HepG2 (cell line): ENCODE results near the gene SGCE. TPM values are rescaled to one million over a fixed set of nuclear protein-coding genes. Genes with fewer than 3 reads are reported as not detected.

ENCODE experiments used
- GFI1 ChIP-seq: sonication (generic); formaldehyde crosslinking; IDR thresholded peaks from 2 replicates; pipeline ENCODE4 v1.5.0; 2020; ENCODE audit warnings: missing genetic modification reagents, mild to moderate bottlenecking, borderline replicate concordance
- HMG20B ChIP-seq: conservative IDR thresholded peaks from 2 replicates; pipeline ENCODE4 v1.6.1; 2016; ENCODE audit warnings: missing genetic modification reagents, missing compliant biosample characterization
- KDM1A ChIP-seq: IDR thresholded peaks from 2 replicates; pipeline ENCODE4 v1.6.1; 2016; ENCODE audit warnings: missing compliant biosample characterization
- KDM5B ChIP-seq: sonication (generic); formaldehyde crosslinking; IDR thresholded peaks from 2 replicates; pipeline ENCODE4 v1.4.0; 2020; ENCODE audit warnings: missing genetic modification reagents, mild to moderate bottlenecking, borderline replicate concordance
- MED8 ChIP-seq: sonication (generic); formaldehyde crosslinking; IDR thresholded peaks from 2 replicates; pipeline ENCODE4 v1.8.1; 2023; ENCODE audit warnings: mild to moderate bottlenecking, missing genetic modification reagents; ENCODE audit not compliant: insufficient replicate concordance
- POGZ ChIP-seq: sonication (generic); formaldehyde crosslinking; IDR thresholded peaks from 2 replicates; pipeline ENCODE4 v1.4.0; 2020; ENCODE audit warnings: mild to moderate bottlenecking, missing genetic modification reagents
- PRMT3 ChIP-seq: sonication (generic); formaldehyde crosslinking; IDR thresholded peaks from 2 replicates; pipeline ENCODE4 v1.8.1; 2022; ENCODE audit warnings: low read depth, mild to moderate bottlenecking, moderate library complexity, missing genetic modification reagents, borderline replicate concordance
- REPIN1 ChIP-seq: sonication (generic); formaldehyde crosslinking; IDR thresholded peaks from 2 replicates; pipeline ENCODE4 v1.8.0; 2022; ENCODE audit warnings: missing genetic modification reagents, low read depth, mild to moderate bottlenecking, borderline replicate concordance
- SIN3A ChIP-seq: IDR thresholded peaks from 2 replicates; pipeline ENCODE4 v1.6.1; 2011; ENCODE audit warnings: low read depth, mild to moderate bottlenecking, control low read depth, low read length, borderline replicate concordance
- TGIF2 ChIP-seq: IDR thresholded peaks from 2 replicates; pipeline ENCODE4 v1.6.1; 2016; ENCODE audit warnings: control low read depth, missing compliant biosample characterization
- YY1 ChIP-seq: IDR thresholded peaks from 2 replicates; pipeline ENCODE4 v1.6.1; 2011; ENCODE audit warnings: low read length, low read depth, moderate library complexity, mild to moderate bottlenecking; ENCODE audit not compliant: insufficient read depth, insufficient replicate concordance
- ZNF44 ChIP-seq: sonication (generic); formaldehyde crosslinking; IDR thresholded peaks from 2 replicates; pipeline ENCODE4 v1.5.1; 2020; ENCODE audit warnings: mild to moderate bottlenecking, missing genetic modification reagents
- polyA plus RNA-seq, 8 experiments: library from polyadenylated mRNA; depleted of rRNA in 3 of 8; stranded (reverse) in 7 of 8; unstranded in 1 of 8; fragments of >200 nt; fragmentation: Illumina TruSeq in 4 of 8; extraction: Trizol in 4 of 8; gene quantifications; 2 replicates each; pipeline versions ENCODE4 v1.2.1 to v1.2.3, GENCODE V29; 2011 to 2016; ENCODE audit warnings: low read depth in 4 of 8, missing spikeins in 1 of 8, mixed read lengths in 1 of 8; ENCODE audit not compliant: insufficient read depth in 1 of 8
- total RNA-seq, 5 experiments: library from RNA; depleted of rRNA; stranded (reverse); fragments of >200 nt; fragmentation: Illumina TruSeq; extraction: Trizol; gene quantifications; 2 replicates each; pipeline ENCODE4 v1.2.3, GENCODE V29; 2016; ENCODE audit warnings: low read depth in 1 of 5
- TF ChIP-seq, protein P1 (sequence below): sonication (generic); formaldehyde crosslinking; IDR thresholded peaks from 2 replicates; pipeline ENCODE4 v1.5.0; 2020; ENCODE audit warnings: missing genetic modification reagents
- TF ChIP-seq, protein P2 (sequence below): sonication (generic); formaldehyde crosslinking; IDR thresholded peaks from 2 replicates; pipeline ENCODE4 v1.4.0; 2020; ENCODE audit warnings: mild to moderate bottlenecking, missing genetic modification reagents
- TF ChIP-seq, protein P3 (sequence below): sonication (generic); formaldehyde crosslinking; IDR thresholded peaks from 2 replicates; pipeline ENCODE4 v1.4.0; 2020; ENCODE audit warnings: missing genetic modification reagents
- TF ChIP-seq, protein P4 (sequence below): sonication (generic); formaldehyde crosslinking; IDR thresholded peaks from 2 replicates; pipeline ENCODE4 v1.5.0; 2020; ENCODE audit warnings: mild to moderate bottlenecking, missing genetic modification reagents, borderline replicate concordance
- TF ChIP-seq, protein P5 (sequence below): sonication (generic); formaldehyde crosslinking; IDR thresholded peaks from 2 replicates; pipeline ENCODE4 v1.5.0; 2020; ENCODE audit warnings: missing genetic modification reagents

Gene SGCE
- total and polyA plus RNA-seq, 2 of the 13 experiments (the other 11 are each of a cell fraction or from before 2014, with no cell fraction given), result 52.3 to 71.1 TPM

DNA sequence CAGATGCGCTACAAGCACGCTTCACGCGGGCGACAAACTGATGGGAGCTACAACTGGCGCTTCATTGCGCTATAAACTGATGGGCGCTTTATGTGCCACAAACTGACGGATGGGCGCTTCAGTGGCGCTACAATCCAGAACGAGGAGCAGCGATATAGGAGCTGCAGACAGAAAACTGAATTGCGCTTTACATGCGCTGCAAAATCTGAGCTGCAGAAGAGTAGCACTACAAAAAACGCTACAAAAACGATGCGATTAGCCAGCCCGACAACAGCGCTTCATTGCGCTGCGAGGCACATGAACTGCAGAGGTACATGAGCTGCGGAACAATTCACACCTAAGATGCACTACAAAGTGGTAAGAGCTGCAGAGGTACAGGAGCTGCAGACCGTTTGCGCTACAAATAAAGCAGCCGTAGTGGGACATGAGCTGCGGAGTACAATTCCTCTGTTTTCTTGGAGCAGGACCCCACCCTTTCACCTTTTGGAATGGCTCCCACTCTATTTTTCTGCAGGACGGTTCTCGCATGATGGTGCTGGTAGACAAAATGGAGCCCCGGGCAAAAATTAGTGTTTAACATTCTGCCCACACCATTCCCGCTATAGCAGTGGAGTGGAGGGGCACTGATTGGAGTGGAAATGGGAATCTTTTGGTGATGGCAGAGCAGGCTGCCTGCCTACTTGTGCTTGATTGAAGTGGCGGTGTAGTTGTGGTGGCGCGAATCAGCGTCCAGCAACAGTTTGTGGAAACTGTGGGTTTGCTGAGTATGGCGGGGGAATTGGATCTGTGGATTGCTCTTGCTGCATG lies 1.2 kb upstream of the SGCE start (continued):
- peak; percentile 11; the same call in 1 of the 2 replicates for TF ChIP-seq REPIN1
- TF ChIP-seq, protein P1, sequence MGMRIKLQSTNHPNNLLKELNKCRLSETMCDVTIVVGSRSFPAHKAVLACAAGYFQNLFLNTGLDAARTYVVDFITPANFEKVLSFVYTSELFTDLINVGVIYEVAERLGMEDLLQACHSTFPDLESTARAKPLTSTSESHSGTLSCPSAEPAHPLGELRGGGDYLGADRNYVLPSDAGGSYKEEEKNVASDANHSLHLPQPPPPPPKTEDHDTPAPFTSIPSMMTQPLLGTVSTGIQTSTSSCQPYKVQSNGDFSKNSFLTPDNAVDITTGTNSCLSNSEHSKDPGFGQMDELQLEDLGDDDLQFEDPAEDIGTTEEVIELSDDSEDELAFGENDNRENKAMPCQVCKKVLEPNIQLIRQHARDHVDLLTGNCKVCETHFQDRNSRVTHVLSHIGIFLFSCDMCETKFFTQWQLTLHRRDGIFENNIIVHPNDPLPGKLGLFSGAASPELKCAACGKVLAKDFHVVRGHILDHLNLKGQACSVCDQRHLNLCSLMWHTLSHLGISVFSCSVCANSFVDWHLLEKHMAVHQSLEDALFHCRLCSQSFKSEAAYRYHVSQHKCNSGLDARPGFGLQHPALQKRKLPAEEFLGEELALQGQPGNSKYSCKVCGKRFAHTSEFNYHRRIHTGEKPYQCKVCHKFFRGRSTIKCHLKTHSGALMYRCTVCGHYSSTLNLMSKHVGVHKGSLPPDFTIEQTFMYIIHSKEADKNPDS (CRISPR knock-in tag), result 0 out of 2 replicates have a peak, but pooled peaks have one; percentile 63
- 0 out of 2 replicates have a peak, but pooled peaks have one; percentile 22 for TF ChIP-seq HMG20B (CRISPR knock-in tag)
- TF ChIP-seq SIN3A, result 0 out of 2 replicates have a peak, but pooled peaks have one; percentile 8
- peak; percentile 74; the same call in 1 of the 2 replicates for TF ChIP-seq PRMT3 (CRISPR knock-in tag)
- TF ChIP-seq KDM5B, result 0 out of 2 replicates have a peak, but pooled peaks have one; percentile 44
- TF ChIP-seq ZNF44, result 0 out of 2 replicates have a peak, but pooled peaks have one; percentile 1
- no peak for TF ChIP-seq TGIF2
- TF ChIP-seq, protein P2, sequence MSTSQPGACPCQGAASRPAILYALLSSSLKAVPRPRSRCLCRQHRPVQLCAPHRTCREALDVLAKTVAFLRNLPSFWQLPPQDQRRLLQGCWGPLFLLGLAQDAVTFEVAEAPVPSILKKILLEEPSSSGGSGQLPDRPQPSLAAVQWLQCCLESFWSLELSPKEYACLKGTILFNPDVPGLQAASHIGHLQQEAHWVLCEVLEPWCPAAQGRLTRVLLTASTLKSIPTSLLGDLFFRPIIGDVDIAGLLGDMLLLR (CRISPR knock-in tag), result peak; percentile 73; the same call in 1 of the 2 replicates
- TF ChIP-seq GFI1 (CRISPR knock-in tag), result peak; percentile 58; the same call in 1 of the 2 replicates
- TF ChIP-seq, protein P3, sequence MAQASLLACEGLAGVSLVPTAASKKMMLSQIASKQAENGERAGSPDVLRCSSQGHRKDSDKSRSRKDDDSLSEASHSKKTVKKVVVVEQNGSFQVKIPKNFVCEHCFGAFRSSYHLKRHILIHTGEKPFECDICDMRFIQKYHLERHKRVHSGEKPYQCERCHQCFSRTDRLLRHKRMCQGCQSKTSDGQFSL, result peak; percentile 14; the same call in 1 of the 2 replicates
- TF ChIP-seq MED8 (CRISPR knock-in tag), result peak; percentile 3
- TF ChIP-seq KDM1A, result no peak
- 0 out of 2 replicates have a peak, but pooled peaks have one; percentile 27 for TF ChIP-seq POGZ (CRISPR knock-in tag)
- TF ChIP-seq, protein P4, sequence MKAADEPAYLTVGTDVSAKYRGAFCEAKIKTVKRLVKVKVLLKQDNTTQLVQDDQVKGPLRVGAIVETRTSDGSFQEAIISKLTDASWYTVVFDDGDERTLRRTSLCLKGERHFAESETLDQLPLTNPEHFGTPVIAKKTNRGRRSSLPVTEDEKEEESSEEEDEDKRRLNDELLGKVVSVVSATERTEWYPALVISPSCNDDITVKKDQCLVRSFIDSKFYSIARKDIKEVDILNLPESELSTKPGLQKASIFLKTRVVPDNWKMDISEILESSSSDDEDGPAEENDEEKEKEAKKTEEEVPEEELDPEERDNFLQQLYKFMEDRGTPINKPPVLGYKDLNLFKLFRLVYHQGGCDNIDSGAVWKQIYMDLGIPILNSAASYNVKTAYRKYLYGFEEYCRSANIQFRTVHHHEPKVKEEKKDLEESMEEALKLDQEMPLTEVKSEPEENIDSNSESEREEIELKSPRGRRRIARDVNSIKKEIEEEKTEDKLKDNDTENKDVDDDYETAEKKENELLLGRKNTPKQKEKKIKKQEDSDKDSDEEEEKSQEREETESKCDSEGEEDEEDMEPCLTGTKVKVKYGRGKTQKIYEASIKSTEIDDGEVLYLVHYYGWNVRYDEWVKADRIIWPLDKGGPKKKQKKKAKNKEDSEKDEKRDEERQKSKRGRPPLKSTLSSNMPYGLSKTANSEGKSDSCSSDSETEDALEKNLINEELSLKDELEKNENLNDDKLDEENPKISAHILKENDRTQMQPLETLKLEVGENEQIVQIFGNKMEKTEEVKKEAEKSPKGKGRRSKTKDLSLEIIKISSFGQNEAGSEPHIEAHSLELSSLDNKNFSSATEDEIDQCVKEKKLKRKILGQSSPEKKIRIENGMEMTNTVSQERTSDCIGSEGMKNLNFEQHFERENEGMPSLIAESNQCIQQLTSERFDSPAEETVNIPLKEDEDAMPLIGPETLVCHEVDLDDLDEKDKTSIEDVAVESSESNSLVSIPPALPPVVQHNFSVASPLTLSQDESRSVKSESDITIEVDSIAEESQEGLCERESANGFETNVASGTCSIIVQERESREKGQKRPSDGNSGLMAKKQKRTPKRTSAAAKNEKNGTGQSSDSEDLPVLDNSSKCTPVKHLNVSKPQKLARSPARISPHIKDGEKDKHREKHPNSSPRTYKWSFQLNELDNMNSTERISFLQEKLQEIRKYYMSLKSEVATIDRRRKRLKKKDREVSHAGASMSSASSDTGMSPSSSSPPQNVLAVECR, result peak; percentile 37; the same call in 1 of the 2 replicates
- peak; percentile 5 for TF ChIP-seq YY1
- TF ChIP-seq, protein P5, sequence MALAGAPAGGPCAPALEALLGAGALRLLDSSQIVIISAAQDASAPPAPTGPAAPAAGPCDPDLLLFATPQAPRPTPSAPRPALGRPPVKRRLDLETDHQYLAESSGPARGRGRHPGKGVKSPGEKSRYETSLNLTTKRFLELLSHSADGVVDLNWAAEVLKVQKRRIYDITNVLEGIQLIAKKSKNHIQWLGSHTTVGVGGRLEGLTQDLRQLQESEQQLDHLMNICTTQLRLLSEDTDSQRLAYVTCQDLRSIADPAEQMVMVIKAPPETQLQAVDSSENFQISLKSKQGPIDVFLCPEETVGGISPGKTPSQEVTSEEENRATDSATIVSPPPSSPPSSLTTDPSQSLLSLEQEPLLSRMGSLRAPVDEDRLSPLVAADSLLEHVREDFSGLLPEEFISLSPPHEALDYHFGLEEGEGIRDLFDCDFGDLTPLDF (CRISPR knock-in tag), result peak; percentile 5; the same call in 1 of the 2 replicates
